Brain microvascular endothelial cell (primary cell): ENCODE results near the gene CALN1.

Experiments used
- DNase-seq: peaks from one replicate; pipeline ENCODE4 v3.0.0-alpha.2; 2020
- H3K27ac ChIP-seq: fragments of 250-450 bp; sonication (Bioruptor Pico); 2 replicates; pipeline ENCODE4 v1.5.1; 2020; ENCODE audit warnings: mild to moderate bottlenecking, moderate library complexity
- H3K27me3 ChIP-seq: fragments of 250-450 bp; sonication (Bioruptor Pico); replicated peaks from 2 replicates; pipeline ENCODE4 v1.5.1; 2020; ENCODE audit warnings: mild to moderate bottlenecking
- H3K36me3 ChIP-seq: fragments of 250-450 bp; sonication (Bioruptor Pico); replicated peaks from 2 replicates; pipeline ENCODE4 v1.5.1; 2020; ENCODE audit warnings: mild to moderate bottlenecking
- H3K4me3 ChIP-seq: 2 replicates; pipeline ENCODE4 v1.5.1; 2011; ENCODE audit warnings: low read depth, mild to moderate bottlenecking, control low read depth, low read length, moderate library complexity
- CTCF ChIP-seq: IDR thresholded peaks from 2 replicates; pipeline ENCODE4 v1.5.1; 2011; ENCODE audit warnings: low read depth, mild to moderate bottlenecking, moderate library complexity, low read length, control low read depth, inconsistent platforms; ENCODE audit errors: missing control alignments
- in situ Hi-C: cut with HindIII; loops from 2 replicates; pipeline ENCODE4 v1.10.0; 2017; ENCODE audit warnings: low sequenced_read_pairs, low pct_ligation_motif_present

The CALN1 gene

GRCh38 chr7:72118366-72118765, 293.8 kb downstream of the CALN1 start:
- Histone ChIP-seq H3K27ac (no peak overlapping the region), H3K27me3 (no peaks in the 10 kb centered on the region), H3K36me3 (no peaks in the 10 kb centered on the region), H3K4me3 (no peak overlapping the region)
- in situ Hi-C loops, result no loop called here
- TF ChIP-seq CTCF, result no peak
- no peak for DNase-seq

- DNase-seq, result no peak
- TF ChIP-seq CTCF, result no peak
- Histone ChIP-seq H3K27ac (no peak overlapping the region), H3K36me3 (no peaks in the 10 kb centered on the region), H3K27me3 (no peaks in the 10 kb centered on the region), H3K4me3 (no peak overlapping the region)
- in situ Hi-C loops, result no loop called here
Measured at GRCh38 chr7:72114129-72114528, 298.0 kb downstream of the CALN1 start.

GRCh38 chr7:72112992-72113391, 299.1 kb downstream of the CALN1 start:
- H3K4me3 ChIP-seq, result no peak overlapping the region
- H3K27ac ChIP-seq, result no peak overlapping the region
- no peaks in the 10 kb centered on the region for H3K27me3 ChIP-seq
- no peaks in the 10 kb centered on the region for H3K36me3 ChIP-seq
- in situ Hi-C loops, result no loop called here
- no peak for DNase-seq
- TF ChIP-seq CTCF, result no peak

- no peaks in the 10 kb centered on the region for H3K27me3 ChIP-seq
- no peak for TF ChIP-seq CTCF
- no peak overlapping the region for H3K4me3 ChIP-seq
- H3K27ac ChIP-seq, result no peak overlapping the region
- H3K36me3 ChIP-seq, result no peaks in the 10 kb centered on the region
- in situ Hi-C loops, result no loop called here
- no peak for DNase-seq
Measured at GRCh38 chr7:72112530-72112929, 299.6 kb downstream of the CALN1 start.

GRCh38 chr7:72111086-72111485, 301.1 kb downstream of the CALN1 start:
- DNase-seq, result no peak
- H3K4me3 ChIP-seq, result no peak overlapping the region
- in situ Hi-C loops, result no loop called here
- no peak for TF ChIP-seq CTCF
- H3K27me3 ChIP-seq, result no peaks in the 10 kb centered on the region
- H3K27ac ChIP-seq, result no peak overlapping the region
- H3K36me3 ChIP-seq, result no peaks in the 10 kb centered on the region

GRCh38 chr7:72109566-72109965, 302.6 kb downstream of the CALN1 start:
- TF ChIP-seq CTCF, result no peak
- no peak overlapping the region for H3K4me3 ChIP-seq
- H3K36me3 ChIP-seq, result no peaks in the 10 kb centered on the region
- in situ Hi-C loops, result no loop called here
- no peaks in the 10 kb centered on the region for H3K27me3 ChIP-seq
- H3K27ac ChIP-seq, result no peak overlapping the region
- DNase-seq, result no peak
